ENCODE measurements around the gene COP1. TPM values are rescaled to one million over a fixed set of nuclear protein-coding genes. Genes with fewer than 3 reads are reported as not detected.

The COP1 gene
- total RNA-seq, 6 donors from 2014 or later, result 40.4 to 113 (median 68.3) TPM

GRCh38 chr1:176167210-176167609 is 39.9 kb downstream of the COP1 start:
- Histone ChIP-seq H3K4me3 (no peak overlapping the region), H3K9me3 (no peaks in the 10 kb centered on the region), H3K4me1 (no peaks in the 10 kb centered on the region), H3K27me3 (no peaks in the 10 kb centered on the region), H3K27ac (no peak overlapping the region), H3K36me3 (peaks cover 0 to 3% (median under 1%) of the 10 kb centered on the region in 4 donors)
- DNase-seq (no peak), ATAC-seq (ENCODE audit: low FRiP score in 2 of 2) (no peak)
- 92 to 94% methylated on average over 4 of the region's 4 CpGs for WGBS, 2 donors
- TF ChIP-seq CTCF (IDR thresholded peaks at IDR 0.05) (no peak), POLR2A (IDR thresholded peaks at IDR 0.05) (no peak), POLR2AphosphoS5 (IDR thresholded peaks at IDR 0.05) (no peak), EP300 (IDR thresholded peaks at IDR 0.05) (no peak)

DNA sequence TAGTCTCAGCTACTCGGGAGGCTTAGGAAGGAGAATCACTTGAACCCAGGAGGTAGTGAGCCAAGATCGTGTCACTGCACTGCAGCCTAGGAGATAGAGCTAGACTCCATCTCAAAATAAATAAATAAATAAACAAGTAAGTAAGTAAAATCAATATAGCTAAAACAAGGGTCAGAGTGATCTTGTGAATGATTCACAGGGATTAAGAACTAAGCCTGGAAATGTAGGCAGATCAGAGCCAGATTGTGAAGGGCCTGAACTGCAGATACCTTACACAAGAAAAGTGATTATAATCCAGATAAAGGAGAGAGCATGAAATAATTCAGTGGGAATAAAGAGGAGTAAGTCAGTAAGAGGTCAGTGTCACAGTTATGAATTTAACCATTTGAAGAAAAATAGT is 41.5 kb downstream of the COP1 start:
- WGBS, 2 donors, result 94 to 100% methylated on average over 2 of the region's 2 CpGs

GRCh38 chr1:176164014-176164678 is 42.9 kb downstream of the COP1 start:
- 96 to 100% methylated on average over 2 of the region's 2 CpGs for WGBS, 2 donors
- no peak for TF ChIP-seq EP300 (IDR thresholded peaks at IDR 0.05)
- no peak for TF ChIP-seq POLR2AphosphoS5 (IDR thresholded peaks at IDR 0.05)
- no peak for TF ChIP-seq CTCF (IDR thresholded peaks at IDR 0.05)
- TF ChIP-seq POLR2A (IDR thresholded peaks at IDR 0.05), result no peak
- H3K36me3 ChIP-seq, result peaks cover 0 to 11% (median 6%) of the 10 kb centered on the region in 4 donors

More for the DNA sequence above, 41.5 kb downstream of the COP1 start:
- H3K36me3 ChIP-seq, result peaks cover 0 to 11% (median 6%) of the 10 kb centered on the region in 4 donors
- H3K27me3 ChIP-seq, result no peaks in the 10 kb centered on the region
- no peak for DNase-seq
- no peak overlapping the region for H3K27ac ChIP-seq
- ATAC-seq (ENCODE audit: low FRiP score in 2 of 2), result no peak
- H3K9me3 ChIP-seq, result no peaks in the 10 kb centered on the region
- no peak for TF ChIP-seq EP300 (IDR thresholded peaks at IDR 0.05)
- TF ChIP-seq POLR2AphosphoS5 (IDR thresholded peaks at IDR 0.05), result no peak
- no peak for TF ChIP-seq CTCF (IDR thresholded peaks at IDR 0.05)
- no peak for TF ChIP-seq POLR2A (IDR thresholded peaks at IDR 0.05)
- no peaks in the 10 kb centered on the region for H3K4me1 ChIP-seq
- H3K4me3 ChIP-seq, result no peak overlapping the region

GRCh38 chr1:176159993-176160392 is 47.1 kb downstream of the COP1 start:
- Histone ChIP-seq H3K4me1 (no peaks in the 10 kb centered on the region), H3K9me3 (peaks cover 12 to 20% (median 17%) of the 10 kb centered on the region in 4 donors), H3K27me3 (no peaks in the 10 kb centered on the region), H3K27ac (no peak overlapping the region), H3K36me3 (peaks cover 0 to 23% (median 8%) of the 10 kb centered on the region in 4 donors), H3K4me3 (no peak overlapping the region)
- DNase-seq, result no peak
- WGBS, 2 donors, result 55 to 71% methylated on average over 2 of the region's 2 CpGs
- no peak for TF ChIP-seq CTCF (IDR thresholded peaks at IDR 0.05)
- TF ChIP-seq POLR2A (IDR thresholded peaks at IDR 0.05), result no peak
- no peak for TF ChIP-seq EP300 (IDR thresholded peaks at IDR 0.05)
- no peak for TF ChIP-seq POLR2AphosphoS5 (IDR thresholded peaks at IDR 0.05)
- no peak for ATAC-seq (ENCODE audit: low FRiP score in 2 of 2)

More at GRCh38 chr1:176164014-176164678, 42.9 kb downstream of the COP1 start:
- no peaks in the 10 kb centered on the region for H3K27me3 ChIP-seq
- H3K27ac ChIP-seq, result no peak overlapping the region
- no peak overlapping the region for H3K4me3 ChIP-seq
- ATAC-seq (ENCODE audit: low FRiP score in 2 of 2) (no peak), DNase-seq (no peak)
- no peaks in the 10 kb centered on the region for H3K4me1 ChIP-seq
- H3K9me3 ChIP-seq, result no peaks in the 10 kb centered on the region

- no peak overlapping the region for H3K27ac ChIP-seq
- no peaks in the 10 kb centered on the region for H3K27me3 ChIP-seq
- H3K36me3 ChIP-seq, result peaks cover 0 to 33% (median 11%) of the 10 kb centered on the region in 4 donors
- DNase-seq, result no peak
- ATAC-seq (ENCODE audit: low FRiP score in 2 of 2), result no peak
- no peaks in the 10 kb centered on the region for H3K4me1 ChIP-seq
- H3K9me3 ChIP-seq, result peaks cover 12 to 20% (median 17%) of the 10 kb centered on the region in 4 donors
- no peak overlapping the region for H3K4me3 ChIP-seq
- WGBS, 2 donors, result 98 to 99% methylated on average over 3 of the region's 3 CpGs
- TF ChIP-seq POLR2AphosphoS5 (IDR thresholded peaks at IDR 0.05) (no peak), CTCF (IDR thresholded peaks at IDR 0.05) (no peak), POLR2A (IDR thresholded peaks at IDR 0.05) (no peak), EP300 (IDR thresholded peaks at IDR 0.05) (no peak)
Measured at GRCh38 chr1:176157995-176158394, 49.1 kb downstream of the COP1 start.

Data from upper lobe of left lung (tissue), 6 donors.